ENCODE results near the gene CRISP1.

GRCh38 chr6:49898904-49899566 is 32.7 kb upstream of the CRISP1 start:
- TF ChIP-seq ZNF70 (CRISPR knock-in tag; IDR thresholded peaks at IDR 0.05) (no peak), ZFP3 (CRISPR knock-in tag; IDR thresholded peaks at IDR 0.05) (no peak), ZNF8 (CRISPR knock-in tag; IDR thresholded peaks at IDR 0.05) (no peak), ARNTL (CRISPR knock-in tag; IDR thresholded peaks at IDR 0.05; ENCODE audit: borderline replicate concordance, low read depth) (no peak), ZNF565 (CRISPR knock-in tag; conservative IDR thresholded peaks at IDR 0.05; ENCODE audit: low read depth) (no peak), OSR1 (CRISPR knock-in tag; IDR thresholded peaks at IDR 0.05) (no peak), ZC3H10 (CRISPR knock-in tag; IDR thresholded peaks at IDR 0.05) (no peak), PATZ1 (CRISPR knock-in tag; IDR thresholded peaks at IDR 0.05; ENCODE audit: borderline replicate concordance) (no peak), POU6F1 (CRISPR knock-in tag; IDR thresholded peaks at IDR 0.05; ENCODE audit: borderline replicate concordance, low read depth) (no peak), CSRNP3 (CRISPR knock-in tag; IDR thresholded peaks at IDR 0.05) (no peak), TCF4 (CRISPR knock-in tag; IDR thresholded peaks at IDR 0.05; ENCODE audit: borderline replicate concordance) (no peak), ZFP30 (CRISPR knock-in tag; IDR thresholded peaks at IDR 0.05) (no peak), ISL1 (CRISPR knock-in tag; IDR thresholded peaks at IDR 0.05) (no peak)
